OCI-M2 (cell line): ENCODE measurements around the gene PEX1.
"Not testable (repeated sequence)": the region's sequence is repeated elsewhere in the genome, so short reads cannot be mapped to it uniquely, and the experiment has no call there.

ENCODE experiments used
- DNase-seq: peaks from one replicate; lab custom pipeline; 2025; ENCODE audit not compliant: unreplicated experiment; lab: John Stamatoyannopoulos, UW

Gene PEX1

DNA sequence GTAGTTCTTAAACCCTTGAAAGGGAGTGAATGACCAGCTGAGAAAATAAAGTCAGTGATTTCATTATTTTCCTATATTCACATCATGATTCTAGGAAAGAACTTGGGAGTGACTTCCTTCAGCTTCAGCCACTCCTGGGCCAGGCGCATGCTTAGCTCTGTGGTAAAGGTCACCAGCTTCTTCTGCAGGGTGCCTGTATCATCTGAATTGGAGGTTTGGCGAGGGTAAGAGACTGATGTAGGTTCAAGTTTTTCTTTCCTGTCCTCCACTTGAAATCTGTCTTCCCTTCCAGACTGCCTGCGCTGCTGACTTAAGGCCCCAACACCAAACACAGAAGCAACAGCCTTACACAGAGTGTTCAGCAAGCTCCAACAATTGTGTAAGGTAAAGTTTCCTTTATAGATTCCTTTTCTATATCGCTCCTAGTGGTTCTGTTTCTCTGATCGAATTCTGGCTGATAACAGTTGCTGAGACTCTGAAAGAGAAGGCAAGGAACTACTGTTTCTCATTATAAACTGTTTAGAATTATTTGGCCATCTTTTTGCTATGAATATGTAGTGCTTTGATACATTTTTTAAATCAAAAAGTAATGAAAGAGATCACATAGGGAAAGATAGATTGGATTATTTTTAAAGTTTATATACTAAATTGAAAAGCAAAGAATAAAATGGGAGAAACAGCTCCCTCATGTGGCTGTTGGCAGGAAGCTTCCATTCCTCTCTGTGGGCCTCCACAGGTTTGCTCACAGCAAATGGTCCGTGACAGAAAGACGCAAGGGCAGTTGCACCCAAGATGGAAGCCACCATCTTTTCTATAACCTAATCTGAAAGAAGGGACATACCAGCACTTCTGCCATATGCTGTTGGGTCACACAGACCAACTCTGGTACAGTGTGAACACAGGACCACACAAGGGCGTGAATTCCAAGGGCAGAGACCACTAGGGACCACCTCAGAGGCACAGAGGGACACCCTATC, 67.0 kb downstream of the PEX1 start:
- DNase-seq: no peak

- no peak for DNase-seq
Observed at GRCh38 chr7:92460510-92460909, 67.8 kb downstream of the PEX1 start.

DNA sequence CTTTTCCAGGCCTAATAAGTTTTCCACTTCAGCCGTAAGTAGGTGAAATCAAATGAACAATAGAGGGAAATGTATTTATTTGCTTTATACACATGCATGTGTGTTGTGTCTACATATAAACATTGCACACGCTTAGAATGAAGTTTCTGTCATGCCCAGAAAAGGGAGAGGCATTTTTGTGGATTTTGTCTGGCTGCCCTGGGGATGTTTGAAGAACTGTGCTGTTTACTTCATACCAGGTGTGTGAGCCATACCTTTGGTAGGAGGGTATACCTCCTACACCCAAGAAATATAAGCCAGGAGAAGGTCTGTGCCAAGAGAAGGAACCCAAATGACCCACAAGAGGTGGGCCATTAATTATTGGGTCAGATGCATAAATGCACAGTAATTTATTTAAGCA, 68.2 kb downstream of the PEX1 start:
- no peak for DNase-seq

DNA sequence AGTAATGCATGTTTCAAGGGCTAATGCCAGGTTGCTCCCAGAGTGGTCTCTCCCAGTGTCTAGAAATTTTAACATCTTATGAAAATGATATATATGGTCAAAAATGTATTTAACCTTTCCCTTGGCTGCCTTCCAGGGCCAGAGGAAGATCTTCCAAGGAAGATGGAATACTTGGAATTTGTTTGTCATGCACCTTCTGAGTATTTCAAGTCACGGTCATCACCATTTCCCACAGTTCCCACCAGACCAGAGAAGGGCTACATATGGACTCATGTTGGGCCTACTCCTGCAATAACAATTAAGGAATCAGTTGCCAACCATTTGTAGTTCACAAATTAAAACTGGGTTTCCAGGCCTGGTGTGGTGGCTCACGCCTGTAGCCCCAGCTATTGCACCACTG, 72.1 kb downstream of the PEX1 start:
- DNase-seq: no peak

- DNase-seq: no peak
Observed at GRCh38 chr7:92451645-92452044, 76.7 kb downstream of the PEX1 start.

DNA sequence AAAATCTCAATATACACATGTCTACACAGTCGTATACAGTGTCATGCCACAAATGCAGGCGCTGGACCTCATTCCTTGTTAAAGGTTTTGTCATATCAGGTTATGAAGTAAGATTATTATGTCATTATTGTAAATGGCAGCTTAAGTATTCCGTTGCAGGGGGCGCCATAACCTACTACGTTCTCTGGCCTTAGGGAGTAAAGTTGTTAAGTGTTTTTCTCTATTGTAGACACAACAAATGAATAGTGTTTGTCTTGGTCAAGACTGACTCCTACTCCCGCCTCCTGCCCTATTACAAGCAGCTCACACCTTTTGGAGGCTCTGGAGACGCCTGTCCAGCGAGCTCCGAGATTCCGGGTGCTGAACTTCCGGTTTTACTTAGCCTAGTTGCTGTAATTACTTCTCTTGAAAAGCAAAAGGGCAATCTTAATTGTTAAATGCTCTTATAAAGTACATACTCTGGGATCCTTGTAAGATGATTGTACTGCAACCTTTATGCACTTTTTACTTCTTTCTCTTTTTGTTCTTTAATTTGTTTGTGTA, 80.0 kb downstream of the PEX1 start:
- no peak for DNase-seq

- peak; percentile 50 for DNase-seq
Observed at GRCh38 chr7:92447345-92448204, 80.7 kb downstream of the PEX1 start, which contains the start of gene GATAD1. TSS of gene GATAD1 (plus strand) at chr7:92447482. CDS start at chr7:92447730, 248 bp downstream.

DNA sequence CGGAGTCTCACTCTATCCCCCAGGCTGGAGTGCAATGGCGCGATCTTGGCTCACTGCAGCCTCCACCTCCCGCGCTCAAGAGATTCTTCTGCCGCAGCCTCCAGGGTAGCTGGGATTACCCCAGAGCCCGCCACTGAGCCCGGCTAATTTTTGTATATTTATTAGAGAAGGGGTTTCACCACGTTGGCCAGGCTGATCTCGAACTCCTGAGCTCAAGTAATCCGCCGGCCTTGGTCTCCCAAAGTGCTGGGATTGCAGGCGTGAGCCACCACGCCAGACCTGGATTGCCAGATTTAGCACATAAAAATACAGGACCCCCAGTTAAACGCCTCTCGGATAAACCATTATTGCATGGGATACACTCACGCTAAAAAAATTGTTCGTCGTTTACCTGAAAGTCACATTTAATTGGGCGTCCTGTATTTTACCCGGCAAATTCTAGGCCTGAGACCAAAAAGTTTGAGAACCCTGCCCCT, 81.4 kb downstream of the PEX1 start:
- no peak for DNase-seq

GRCh38 chr7:92442720-92443119, 85.6 kb downstream of the PEX1 start:
- DNase-seq: not testable (repeated sequence)

DNA sequence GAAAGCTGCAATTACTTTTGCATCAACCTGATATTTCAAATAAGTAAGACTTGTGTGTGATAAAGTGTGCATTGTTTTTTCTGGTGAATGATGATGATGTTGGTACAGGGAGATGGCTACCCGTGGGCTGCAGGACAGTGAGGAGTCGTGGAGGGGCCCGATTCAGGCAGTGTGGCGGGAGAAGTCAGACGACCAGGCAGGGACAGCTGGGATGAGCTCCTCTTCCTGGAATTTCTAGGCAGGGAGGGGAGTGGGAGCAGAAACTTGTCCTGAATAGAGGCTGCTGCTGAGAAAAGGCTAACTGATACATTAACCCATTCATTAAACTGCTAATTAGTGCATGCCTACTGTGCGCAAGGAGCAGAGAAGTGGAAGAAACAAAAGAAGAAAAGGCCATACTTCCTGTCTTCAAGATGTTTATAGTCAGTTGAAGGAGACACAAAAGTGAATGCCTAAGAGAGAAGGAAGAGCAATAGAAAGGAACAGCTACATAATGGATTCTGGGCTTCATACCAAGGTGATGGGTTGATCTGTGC, 90.3 kb downstream of the PEX1 start:
- no peak for DNase-seq
